Rectal smooth muscle tissue (tissue), 1 donor: ENCODE measurements around the gene BCAR3.
A peak's percentile ranks its signal among the peaks of the same experiment; 100 is the strongest.
"Not testable (repeated sequence)": the region's sequence is repeated elsewhere in the genome, so short reads cannot be mapped to it uniquely, and the experiment has no call there.

Experiments
- H3K27ac ChIP-seq: one replicate; pipeline ENCODE4 v1.7.0; 2013; ENCODE audit warnings: low read depth, low read length, inconsistent platforms
- H3K27me3 ChIP-seq: one replicate; pipeline ENCODE4 v1.7.0; 2013; ENCODE audit warnings: low read length; ENCODE audit not compliant: control insufficient read depth, insufficient read depth
- H3K36me3 ChIP-seq: one replicate; pipeline ENCODE4 v1.7.0; 2013; ENCODE audit warnings: low read length; ENCODE audit not compliant: control insufficient read depth, insufficient read depth
- H3K4me1 ChIP-seq: one replicate; pipeline ENCODE4 v1.7.0; 2013; ENCODE audit warnings: low read length; ENCODE audit not compliant: control insufficient read depth, insufficient read depth
- H3K4me3 ChIP-seq: one replicate; pipeline ENCODE4 v1.7.0; 2013; ENCODE audit warnings: low read length
- H3K9ac ChIP-seq: one replicate; pipeline ENCODE4 v1.7.0; 2013; ENCODE audit warnings: low read length

Gene BCAR3

DNA sequence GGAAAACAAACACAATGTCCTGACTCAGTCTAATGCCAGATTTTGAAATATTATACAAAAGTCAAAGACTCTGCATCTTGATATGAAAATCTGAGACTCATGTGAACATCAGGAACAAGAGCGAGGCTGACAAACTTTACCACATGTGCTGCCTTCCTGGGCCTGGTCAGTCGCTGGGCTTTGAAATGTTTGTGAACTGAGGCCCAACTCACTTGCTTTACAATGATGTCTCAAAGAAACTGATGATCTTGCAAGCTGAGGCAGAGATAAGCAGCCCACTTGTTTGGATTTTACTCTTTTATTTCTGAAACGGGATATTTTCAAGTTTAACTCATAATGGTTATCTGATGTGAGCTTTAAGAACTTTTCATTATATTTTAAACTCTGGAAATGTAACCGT, 2.1 kb downstream of the BCAR3 start:
- H3K36me3 ChIP-seq: no peaks in the 10 kb centered on the region
- H3K9ac ChIP-seq: no peak overlapping the region
- H3K27me3 ChIP-seq: no peaks in the 10 kb centered on the region
- H3K27ac ChIP-seq: no peak overlapping the region
- H3K4me3 ChIP-seq: peak overlapping the region; percentile 8
- H3K4me1 ChIP-seq: peaks cover 6% of the 10 kb centered on the region

DNA sequence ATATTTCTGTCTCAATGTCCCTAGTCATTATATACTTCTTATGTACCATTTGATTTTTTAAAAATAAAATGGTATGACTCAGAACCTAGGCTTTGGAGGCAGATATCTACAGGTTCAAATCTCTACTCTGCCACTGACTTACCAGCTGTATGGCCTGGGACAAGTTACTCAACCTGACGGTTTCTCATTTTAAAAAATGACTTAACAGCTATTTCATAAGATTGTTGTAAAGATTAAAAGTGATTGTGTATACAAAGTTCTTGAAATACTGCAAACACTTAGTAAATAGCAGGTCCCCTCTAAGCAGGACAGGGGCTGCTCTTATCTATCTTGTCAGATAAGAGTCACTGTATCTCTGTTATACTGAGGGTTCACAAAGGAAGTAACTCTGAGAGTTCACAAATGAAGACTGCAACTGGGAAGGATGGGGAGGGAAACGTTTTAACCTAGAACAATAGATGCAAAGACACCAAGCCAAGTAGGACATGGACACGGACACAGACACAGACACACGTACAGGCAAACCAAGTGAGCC, 2.6 kb downstream of the BCAR3 start:
- no peaks in the 10 kb centered on the region for H3K27me3 ChIP-seq
- H3K27ac ChIP-seq: no peak overlapping the region
- H3K36me3 ChIP-seq: no peaks in the 10 kb centered on the region
- H3K4me3 ChIP-seq: no peak overlapping the region
- H3K4me1 ChIP-seq: peaks cover 6% of the 10 kb centered on the region
- H3K9ac ChIP-seq: no peak overlapping the region

DNA sequence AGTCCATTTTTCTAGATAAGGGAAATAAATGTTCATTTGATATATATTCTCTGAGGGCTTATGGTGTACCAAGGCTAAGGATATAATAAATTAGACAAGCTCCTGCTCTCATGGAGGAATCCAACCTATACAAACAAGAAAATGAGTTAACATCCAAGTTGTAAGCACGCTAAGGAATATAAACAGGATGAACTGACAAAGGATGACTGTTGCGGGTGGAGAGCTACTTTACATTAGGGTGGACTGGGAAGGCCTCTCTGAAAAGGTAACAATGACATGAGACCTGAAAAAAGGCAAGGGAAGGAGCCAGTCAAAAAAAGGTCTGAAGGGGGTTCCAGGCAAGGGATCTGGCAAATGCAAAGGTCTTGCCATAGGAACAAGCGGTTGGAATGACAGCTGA, 3.1 kb downstream of the BCAR3 start:
- no peaks in the 10 kb centered on the region for H3K27me3 ChIP-seq
- no peak overlapping the region for H3K27ac ChIP-seq
- no peak overlapping the region for H3K4me3 ChIP-seq
- H3K36me3 ChIP-seq: no peaks in the 10 kb centered on the region
- H3K9ac ChIP-seq: no peak overlapping the region
- peaks cover 6% of the 10 kb centered on the region for H3K4me1 ChIP-seq

DNA sequence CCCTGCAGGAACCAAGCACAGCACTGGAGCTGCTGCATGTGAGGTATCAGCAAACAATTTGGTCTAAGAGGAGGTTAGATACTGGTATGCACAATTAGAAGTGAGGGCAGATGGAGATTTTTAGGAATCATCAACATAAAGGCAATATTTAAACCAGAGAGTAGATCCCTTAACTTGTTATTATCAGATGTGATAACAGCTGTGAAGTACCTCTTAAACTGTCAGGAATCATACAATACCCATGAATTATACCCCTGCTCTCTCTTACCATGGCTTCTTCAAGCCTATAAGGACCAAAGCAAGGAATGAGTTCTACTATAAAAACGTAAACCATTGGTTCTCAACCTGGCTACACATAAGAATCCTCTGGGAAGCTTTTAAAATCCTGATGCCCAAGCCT, 3.9 kb downstream of the BCAR3 start:
- Histone ChIP-seq H3K27me3 (no peaks in the 10 kb centered on the region), H3K4me1 (peaks cover 12% of the 10 kb centered on the region), H3K4me3 (no peak overlapping the region), H3K36me3 (no peaks in the 10 kb centered on the region), H3K9ac (no peak overlapping the region), H3K27ac (no peak overlapping the region)

DNA sequence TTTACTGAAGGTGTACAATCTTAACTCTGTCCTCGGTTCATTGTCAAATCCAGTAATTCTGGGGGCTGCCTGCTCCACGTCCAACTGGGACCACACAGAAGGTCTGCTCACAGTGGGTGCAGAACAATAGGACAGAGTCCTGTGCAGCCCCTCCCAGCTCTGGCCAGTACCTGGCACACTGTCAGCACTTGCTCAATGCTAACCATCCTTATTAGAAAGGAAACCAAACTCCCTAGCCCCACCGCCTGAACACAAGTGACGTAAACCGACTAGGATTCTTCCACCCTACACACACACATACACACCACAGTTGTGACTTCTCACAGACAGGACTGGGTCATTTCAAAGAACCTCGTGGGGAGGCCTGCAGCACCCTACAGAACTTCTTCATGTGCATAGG, 5.2 kb downstream of the BCAR3 start:
- H3K27ac ChIP-seq: no peak overlapping the region
- no peaks in the 10 kb centered on the region for H3K27me3 ChIP-seq
- H3K9ac ChIP-seq: no peak overlapping the region
- H3K4me3 ChIP-seq: no peak overlapping the region
- H3K4me1 ChIP-seq: peaks cover 20% of the 10 kb centered on the region
- H3K36me3 ChIP-seq: no peaks in the 10 kb centered on the region

DNA sequence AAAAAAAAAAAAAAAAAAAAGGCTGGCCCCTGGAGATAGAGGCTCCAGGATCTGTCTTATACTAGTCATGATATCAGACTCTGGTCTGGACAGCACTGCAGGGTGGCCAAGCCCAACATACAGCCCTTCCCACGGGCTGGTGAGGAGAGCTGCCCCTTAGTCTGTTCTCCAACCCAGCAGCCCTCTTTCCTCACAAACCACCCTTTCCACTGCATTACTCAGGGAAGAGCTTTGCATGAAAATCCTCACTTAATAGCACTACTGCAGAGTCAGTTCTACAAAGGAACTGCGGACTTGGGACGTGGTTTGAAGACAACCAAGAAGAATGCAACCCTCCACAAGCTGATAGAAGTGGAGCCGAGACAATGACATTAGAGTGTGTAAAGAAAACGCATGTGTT, 5.7 kb downstream of the BCAR3 start:
- Histone ChIP-seq H3K27me3 (no peaks in the 10 kb centered on the region), H3K27ac (no peak overlapping the region), H3K9ac (no peak overlapping the region), H3K4me3 (no peak overlapping the region), H3K4me1 (peaks cover 20% of the 10 kb centered on the region), H3K36me3 (no peaks in the 10 kb centered on the region)

DNA sequence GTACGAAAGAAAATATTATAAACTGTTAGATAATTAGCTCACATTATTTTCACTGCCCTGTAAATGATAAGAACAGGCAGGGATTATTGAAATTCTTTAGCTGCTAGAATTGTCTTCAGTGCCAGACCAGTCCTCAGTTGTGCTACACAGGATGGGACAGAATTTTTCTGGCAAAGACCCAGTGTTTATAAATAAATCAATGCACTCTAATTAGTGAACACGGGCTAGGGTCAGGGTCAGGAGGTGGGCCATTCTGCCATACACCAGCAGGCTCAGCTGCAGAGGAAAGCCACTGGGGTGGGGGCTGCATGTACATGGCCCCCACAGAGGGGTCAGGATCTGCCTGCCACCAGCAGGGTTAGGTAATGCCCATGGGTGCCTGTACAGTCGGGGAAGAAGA, 6.4 kb downstream of the BCAR3 start:
- Histone ChIP-seq H3K9ac (no peak overlapping the region), H3K4me3 (no peak overlapping the region), H3K27me3 (no peaks in the 10 kb centered on the region), H3K4me1 (peaks cover 20% of the 10 kb centered on the region), H3K27ac (no peak overlapping the region), H3K36me3 (no peaks in the 10 kb centered on the region)

DNA sequence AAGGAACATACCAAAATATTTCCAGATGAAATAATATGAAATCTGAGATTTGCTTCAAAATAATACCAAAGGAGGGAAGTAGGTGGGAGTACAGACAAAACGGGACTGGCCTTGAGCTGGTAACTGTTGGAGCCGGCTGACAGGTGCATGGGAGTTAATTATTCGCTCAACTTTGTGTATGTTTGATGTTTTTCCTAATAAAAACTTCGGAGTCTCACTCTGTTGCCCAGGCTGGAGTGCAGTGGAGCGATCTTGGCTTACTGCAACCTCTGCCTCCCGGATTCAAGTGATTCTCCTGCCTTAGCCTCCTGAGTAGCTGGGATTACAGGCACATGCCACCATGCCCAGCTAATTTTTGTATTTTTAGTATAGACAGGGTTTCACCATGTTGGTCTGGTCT, 7.6 kb downstream of the BCAR3 start:
- H3K27ac ChIP-seq, H3K36me3 ChIP-seq, H3K27me3 ChIP-seq, H3K9ac ChIP-seq, H3K4me3 ChIP-seq: not testable (repeated sequence)
- peaks cover 17% of the 10 kb centered on the region for H3K4me1 ChIP-seq

DNA sequence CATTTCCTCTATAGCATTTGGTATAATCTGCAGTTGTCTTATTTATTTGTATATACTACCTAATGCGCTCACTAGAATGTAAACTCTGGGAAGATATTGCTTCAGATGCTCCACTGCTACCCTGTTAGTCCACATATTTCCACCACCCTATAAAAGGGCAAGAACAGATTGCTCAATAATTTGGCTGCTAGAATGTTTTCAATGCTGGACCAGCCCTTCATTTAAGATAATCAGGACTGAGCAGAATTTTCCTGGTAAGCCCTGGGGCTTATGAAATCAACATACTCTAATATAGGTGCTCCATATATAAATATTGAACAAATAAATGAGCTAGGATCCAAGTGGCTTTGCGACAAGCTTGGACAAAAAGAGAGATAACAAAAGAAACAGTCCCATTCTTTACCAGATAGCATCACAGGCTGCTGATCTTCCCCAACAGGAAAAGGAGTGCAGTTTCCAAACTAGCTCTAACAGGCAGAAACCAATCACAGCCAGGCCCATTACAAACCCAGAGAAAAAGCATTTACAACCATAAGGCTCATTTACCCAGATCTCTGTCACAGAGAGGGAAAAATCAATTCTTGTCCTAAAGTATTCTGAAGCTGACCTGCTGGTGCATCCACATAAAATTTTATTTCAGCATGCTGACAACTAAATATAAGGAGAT, 8.3 kb downstream of the BCAR3 start:
- Histone ChIP-seq H3K27ac (no peak overlapping the region), H3K9ac (no peak overlapping the region), H3K27me3 (no peaks in the 10 kb centered on the region), H3K4me3 (no peak overlapping the region), H3K4me1 (peaks cover 17% of the 10 kb centered on the region), H3K36me3 (no peaks in the 10 kb centered on the region)

DNA sequence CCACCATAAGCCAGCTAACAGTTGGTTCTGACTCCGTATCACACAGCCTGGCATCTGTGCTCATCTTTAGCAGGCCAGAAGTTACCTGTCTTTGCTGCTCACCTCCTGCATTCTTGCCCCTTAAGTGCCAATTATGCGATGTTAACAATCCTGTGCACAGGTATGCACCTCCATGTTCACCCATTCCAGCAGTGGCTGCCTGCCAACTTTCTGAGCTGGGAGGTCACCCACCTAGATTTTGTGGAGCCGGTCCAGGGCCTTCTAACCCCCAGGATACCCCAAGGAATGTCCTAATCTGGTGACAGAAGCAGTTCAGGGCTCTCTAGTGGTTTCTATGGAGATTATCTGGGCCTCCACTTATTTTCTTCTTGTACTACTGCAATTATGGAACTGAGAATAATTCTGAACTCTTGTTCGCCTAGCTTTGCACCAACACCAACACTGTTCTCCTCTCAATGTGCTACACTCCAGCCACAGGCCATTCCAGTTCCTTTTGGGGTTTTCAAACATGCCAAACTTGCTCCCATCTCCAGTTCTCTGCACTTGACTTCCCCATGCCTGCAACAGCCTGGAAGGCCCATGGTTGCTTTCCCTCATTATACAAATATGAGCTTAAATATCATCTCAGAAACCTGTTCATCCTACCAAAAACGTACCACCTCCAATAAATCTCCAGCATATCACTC, 9.0 kb downstream of the BCAR3 start:
- Histone ChIP-seq H3K36me3 (no peaks in the 10 kb centered on the region), H3K27me3 (no peaks in the 10 kb centered on the region), H3K4me3 (no peak overlapping the region), H3K27ac (peak overlapping the region; percentile 28), H3K4me1 (peaks cover 22% of the 10 kb centered on the region), H3K9ac (no peak overlapping the region)

DNA sequence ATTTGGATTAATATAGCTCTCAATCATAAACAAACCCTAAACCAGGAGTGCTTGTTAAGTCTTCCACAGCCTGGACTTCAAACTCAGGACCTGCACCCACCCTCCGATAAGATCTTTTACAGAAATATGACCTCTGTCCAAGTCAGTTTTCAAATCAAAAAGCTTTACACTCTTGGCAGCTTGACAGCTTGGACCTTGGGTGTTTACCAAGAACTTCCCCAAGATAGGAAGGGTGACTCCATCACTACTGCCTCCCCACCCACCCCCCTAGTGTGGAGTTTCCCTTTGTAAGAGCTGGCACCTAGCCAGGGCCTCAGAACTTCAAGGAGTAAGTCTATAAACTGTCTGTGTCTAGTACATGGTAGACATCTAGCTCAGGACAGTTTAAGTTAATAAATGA, 9.6 kb downstream of the BCAR3 start:
- Histone ChIP-seq H3K27me3 (no peaks in the 10 kb centered on the region), H3K36me3 (no peaks in the 10 kb centered on the region), H3K4me1 (peaks cover 28% of the 10 kb centered on the region), H3K9ac (no peak overlapping the region), H3K4me3 (no peak overlapping the region), H3K27ac (no peak overlapping the region)

DNA sequence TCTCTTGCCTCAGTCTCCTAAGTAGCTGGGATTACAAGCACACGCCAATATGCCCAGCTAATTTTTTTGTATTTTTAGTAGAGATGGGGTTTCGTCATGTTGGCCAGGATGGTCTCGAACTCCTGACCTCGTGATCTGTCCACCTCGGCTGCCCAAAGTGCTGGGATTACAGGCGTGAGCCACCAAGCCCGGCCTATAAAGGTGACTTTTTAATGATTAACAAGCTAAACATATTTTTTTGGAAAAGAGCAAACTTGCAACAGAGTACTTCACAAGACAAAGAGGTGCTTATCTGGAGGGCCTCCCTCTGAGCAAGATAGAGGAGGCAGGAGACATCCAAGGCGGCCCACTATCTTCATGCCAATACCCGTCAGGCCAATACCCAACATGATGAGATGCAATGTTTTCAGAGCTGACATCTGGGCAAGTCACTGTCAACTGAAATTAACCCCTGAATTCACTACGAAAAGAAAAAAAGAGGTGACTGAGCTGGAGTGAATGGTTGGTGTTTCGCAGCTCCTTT, 10.5 kb downstream of the BCAR3 start:
- Histone ChIP-seq H3K4me1 (peaks cover 31% of the 10 kb centered on the region), H3K27me3 (no peaks in the 10 kb centered on the region), H3K9ac (no peak overlapping the region), H3K36me3 (no peaks in the 10 kb centered on the region), H3K4me3 (no peak overlapping the region), H3K27ac (no peak overlapping the region)

DNA sequence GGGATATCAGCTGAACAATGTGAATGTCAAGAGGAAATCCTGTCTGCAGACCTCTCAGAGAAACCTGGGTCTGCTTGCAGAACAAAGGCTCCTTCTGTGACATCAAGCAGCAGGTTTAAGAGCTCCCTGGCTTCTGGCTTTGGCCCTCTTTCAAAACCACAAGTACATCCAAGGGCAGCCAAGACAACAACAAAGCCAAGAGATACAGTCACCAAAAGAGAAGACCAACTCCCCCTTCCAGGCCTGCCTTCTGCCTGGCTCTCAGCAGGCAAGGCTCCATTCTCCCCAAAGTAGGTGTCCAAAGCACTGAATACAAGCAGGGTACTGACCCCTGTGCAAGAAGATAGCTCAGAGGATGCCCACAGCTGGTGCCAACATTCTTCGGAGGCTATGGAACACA, 11.5 kb downstream of the BCAR3 start:
- Histone ChIP-seq H3K27ac (peak overlapping the region; percentile 56), H3K4me3 (no peak overlapping the region)

More for the DNA sequence above, 11.5 kb downstream of the BCAR3 start:
- no peaks in the 10 kb centered on the region for H3K27me3 ChIP-seq
- no peaks in the 10 kb centered on the region for H3K36me3 ChIP-seq
- H3K4me1 ChIP-seq: peaks cover 35% of the 10 kb centered on the region
- H3K9ac ChIP-seq: no peak overlapping the region
